GM06990 (cell line): ENCODE results near the gene ALX4.

ENCODE experiments used
- DNase-seq: peaks from one replicate; pipeline ENCODE4 v3.0.0-alpha.2; 2011; ENCODE audit not compliant: insufficient read length; ENCODE audit errors: extremely low read depth
- H3K27me3 ChIP-seq: replicated peaks from 2 replicates; pipeline ENCODE4 v1.6.0; 2011; ENCODE audit warnings: low read length; ENCODE audit not compliant: control insufficient read depth, insufficient read depth
- H3K36me3 ChIP-seq: 2 replicates; pipeline ENCODE4 v1.5.1; 2011; ENCODE audit warnings: low read length; ENCODE audit not compliant: control insufficient read depth, insufficient read depth
- H3K4me3 ChIP-seq: replicated peaks from 2 replicates; pipeline ENCODE4 v1.5.1; 2011; ENCODE audit warnings: low read depth, mild to moderate bottlenecking, control low read depth, low read length
- CTCF ChIP-seq: IDR thresholded peaks from 2 replicates; pipeline ENCODE4 v1.5.1; 2011; ENCODE audit warnings: low read length, control low read depth, mild to moderate bottlenecking, inconsistent platforms; ENCODE audit not compliant: insufficient read depth, poor library complexity, severe bottlenecking

ALX4 gene

GRCh38 chr11:44339530-44339883, 29.6 kb upstream of the ALX4 start:
- DNase-seq, result no peak
- TF ChIP-seq CTCF, result no peak
- Histone ChIP-seq H3K36me3 (no peaks in the 10 kb centered on the region), H3K4me3 (no peak overlapping the region), H3K27me3 (no peaks in the 10 kb centered on the region; the same call in 1 of the 2 replicates)

GRCh38 chr11:44338698-44339529, 29.0 kb upstream of the ALX4 start:
- no peak for DNase-seq
- TF ChIP-seq CTCF, result no peak
- Histone ChIP-seq H3K27me3 (no peaks in the 10 kb centered on the region; the same call in none of the 2 replicates), H3K36me3 (no peaks in the 10 kb centered on the region), H3K4me3 (no peak overlapping the region)

- no peak for DNase-seq
- Histone ChIP-seq H3K27me3 (no peaks in the 10 kb centered on the region; the same call in none of the 2 replicates), H3K36me3 (no peaks in the 10 kb centered on the region), H3K4me3 (no peak overlapping the region)
- TF ChIP-seq CTCF, result no peak
These were observed 28.1 kb upstream of the ALX4 start for GRCh38 chr11:44338026-44338425.

- no peaks in the 10 kb centered on the region; the same call in none of the 2 replicates for H3K27me3 ChIP-seq
- TF ChIP-seq CTCF, result no peak
- no peak overlapping the region for H3K4me3 ChIP-seq
- no peak for DNase-seq
- no peaks in the 10 kb centered on the region for H3K36me3 ChIP-seq
These were observed 26.0 kb upstream of the ALX4 start for GRCh38 chr11:44335919-44336318.

GRCh38 chr11:44335052-44335760, 25.3 kb upstream of the ALX4 start:
- Histone ChIP-seq H3K27me3 (no peaks in the 10 kb centered on the region; the same call in none of the 2 replicates), H3K4me3 (no peak overlapping the region), H3K36me3 (no peaks in the 10 kb centered on the region)
- no peak for TF ChIP-seq CTCF
- no peak for DNase-seq
